Stimulated activated memory B cell treated with anti-CD40 and anti-IgM and Interleukin-4, amounts not matched to agents 10 μg/mL and 1 μg/mL and 100 μg/mL, for 72 hours (primary cell): ENCODE data around the gene GNG12.

Experiments
- ATAC-seq: fragments of 150-1000 bp; cut with Tn5 transposase; 2 replicates; pipeline ENCODE4 v1.10.0; 2021
- H3K27ac Mint-ChIP-seq: one replicate; pipeline ENCODE4 v1.8.0; 2022; ENCODE audit warnings: mild to moderate bottlenecking, mixed read lengths
- H3K27me3 Mint-ChIP-seq: one replicate; pipeline ENCODE4 v1.8.0; 2022; ENCODE audit warnings: mixed read lengths
- H3K36me3 Mint-ChIP-seq: one replicate; pipeline ENCODE4 v1.8.0; 2022; ENCODE audit warnings: mixed read lengths
- H3K4me1 Mint-ChIP-seq: one replicate; pipeline ENCODE4 v1.8.0; 2022; ENCODE audit warnings: mixed read lengths
- H3K4me3 Mint-ChIP-seq: one replicate; pipeline ENCODE4 v1.8.0; 2022; ENCODE audit warnings: mild to moderate bottlenecking, moderate library complexity, mixed read lengths
- H3K9me3 Mint-ChIP-seq: one replicate; pipeline ENCODE4 v1.8.0; 2022; ENCODE audit warnings: mixed read lengths

Gene GNG12

DNA sequence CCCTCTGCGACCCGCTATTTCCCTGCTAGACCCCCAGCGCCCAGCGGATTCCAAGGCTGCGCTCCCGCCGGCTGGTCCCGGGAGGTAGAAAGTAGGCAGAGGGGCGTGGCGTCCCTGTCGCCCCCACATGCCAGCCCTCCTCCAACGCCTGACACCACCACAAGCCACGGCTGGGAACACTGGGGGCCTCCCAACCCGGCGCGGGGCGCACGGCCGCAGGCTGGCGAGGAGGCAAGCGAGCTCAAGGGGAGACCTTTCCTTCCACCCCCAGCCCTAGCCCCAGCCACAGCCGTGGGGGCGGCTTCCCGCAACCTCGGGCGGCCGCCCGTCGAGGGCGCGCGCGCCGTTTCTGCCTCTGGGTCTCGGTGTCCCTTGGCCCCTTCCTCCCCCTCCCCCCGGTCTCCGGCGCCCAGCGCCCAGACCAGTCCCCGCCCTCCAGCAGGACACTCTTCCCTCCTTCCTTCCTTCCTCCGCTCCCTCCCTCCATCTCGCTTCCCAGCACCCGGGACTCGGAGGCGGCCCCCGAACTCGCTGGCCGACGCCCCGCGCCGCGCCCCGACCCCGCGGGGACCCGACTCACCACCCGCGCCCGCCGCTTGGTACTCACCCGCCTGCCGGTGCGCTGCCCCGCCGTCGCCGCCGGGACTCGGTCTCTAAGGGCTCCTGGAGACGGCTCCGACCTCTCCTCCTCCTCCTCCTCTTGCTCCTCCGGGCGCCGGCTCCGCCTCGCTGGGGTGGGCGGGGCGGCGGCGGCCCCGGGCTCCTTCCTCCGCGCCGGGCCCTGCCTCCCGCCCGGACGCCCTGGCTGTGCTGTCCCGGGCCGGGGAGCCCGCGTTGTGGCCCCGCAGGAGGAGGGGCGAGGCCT lies at the start of gene GNG12:
Gene GNG12 (minus strand): TSS at position 731 of the 865 bp plus-strand sequence. CDS start 125,781 bp downstream, outside the sequence.
- Mint-ChIP-seq H3K9me3 (no peaks in the 10 kb centered on the region), H3K36me3 (no peaks in the 10 kb centered on the region), H3K27me3 (peaks cover 54% of the 10 kb centered on the region), H3K27ac (no peak within 1 kb of the TSS), H3K4me1 (peaks cover 18% of the 10 kb centered on the region), H3K4me3 (peak within 1 kb of the TSS; percentile 68)
- ATAC-seq, result peak; percentile 37

- no peaks in the 10 kb centered on the region for H3K36me3 Mint-ChIP-seq
- peaks cover 4% of the 10 kb centered on the region for H3K9me3 Mint-ChIP-seq
- H3K27ac Mint-ChIP-seq, result no peak overlapping the region
- no peaks in the 10 kb centered on the region for H3K4me1 Mint-ChIP-seq
- H3K27me3 Mint-ChIP-seq, result no peaks in the 10 kb centered on the region
- H3K4me3 Mint-ChIP-seq, result no peak overlapping the region
- no peak for ATAC-seq
These were observed 49.1 kb upstream of the GNG12 start for GRCh38 chr1:67882196-67882958.

DNA sequence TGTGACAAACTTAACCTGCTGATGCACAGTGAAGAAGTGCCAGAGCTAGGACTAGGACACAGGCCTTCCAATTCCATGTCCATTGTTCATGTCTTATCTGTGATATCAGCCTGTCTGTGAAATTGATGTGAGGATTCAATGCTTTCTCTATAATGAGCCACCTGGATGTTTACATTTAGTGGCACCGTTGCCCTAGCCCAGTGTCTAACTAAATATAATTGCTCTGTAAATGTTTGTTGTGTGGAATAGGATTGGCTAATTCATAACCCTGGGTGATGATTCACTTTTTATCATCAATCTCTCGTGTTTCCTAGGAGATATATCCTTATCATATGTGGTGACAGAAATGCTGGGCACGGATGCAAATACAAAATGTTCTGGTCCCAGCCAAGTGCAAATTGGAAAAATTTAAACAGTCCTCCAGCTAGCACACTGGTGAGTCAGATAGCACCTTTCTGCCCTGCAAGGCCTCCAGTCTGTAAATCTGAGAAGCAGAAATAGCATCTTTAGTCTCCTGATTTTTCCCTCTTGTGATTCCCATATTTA lies 46.9 kb upstream of the GNG12 start:
- Mint-ChIP-seq H3K9me3 (peaks cover 6% of the 10 kb centered on the region), H3K27ac (no peak overlapping the region), H3K27me3 (no peaks in the 10 kb centered on the region), H3K4me1 (no peaks in the 10 kb centered on the region), H3K4me3 (no peak overlapping the region), H3K36me3 (no peaks in the 10 kb centered on the region)
- no peak for ATAC-seq

DNA sequence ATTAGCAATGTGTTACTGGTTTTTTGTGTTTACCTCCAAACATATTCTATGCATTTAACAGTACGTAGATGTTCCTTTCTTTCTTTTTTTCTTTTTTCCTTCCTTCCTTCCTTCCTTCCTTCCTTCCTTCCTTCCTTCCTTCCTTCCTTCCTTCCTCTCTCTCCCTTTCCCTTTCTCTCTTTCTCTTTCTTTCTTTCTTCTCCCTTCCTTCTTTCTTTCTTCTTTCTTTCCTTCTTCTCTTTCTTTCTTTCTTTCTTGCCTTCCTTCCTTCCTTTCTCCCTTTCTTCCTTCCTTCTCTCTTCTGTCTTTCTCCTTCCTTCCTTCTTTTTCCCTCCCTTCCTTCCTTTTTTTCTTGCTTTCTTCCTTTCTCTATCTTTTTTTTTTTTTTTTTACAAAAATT lies 46.2 kb upstream of the GNG12 start:
- Mint-ChIP-seq H3K27me3 (no peaks in the 10 kb centered on the region), H3K4me1 (no peaks in the 10 kb centered on the region), H3K9me3 (peaks cover 7% of the 10 kb centered on the region), H3K36me3 (no peaks in the 10 kb centered on the region), H3K4me3 (no peak overlapping the region), H3K27ac (no peak overlapping the region)
- no peak for ATAC-seq

- Mint-ChIP-seq H3K36me3 (no peaks in the 10 kb centered on the region), H3K9me3 (peaks cover 12% of the 10 kb centered on the region), H3K4me3 (no peak overlapping the region), H3K27me3 (peaks cover 9% of the 10 kb centered on the region), H3K4me1 (no peaks in the 10 kb centered on the region), H3K27ac (no peak overlapping the region)
- ATAC-seq, result no peak
These were observed 41.3 kb upstream of the GNG12 start for GRCh38 chr1:67874501-67875111.

DNA sequence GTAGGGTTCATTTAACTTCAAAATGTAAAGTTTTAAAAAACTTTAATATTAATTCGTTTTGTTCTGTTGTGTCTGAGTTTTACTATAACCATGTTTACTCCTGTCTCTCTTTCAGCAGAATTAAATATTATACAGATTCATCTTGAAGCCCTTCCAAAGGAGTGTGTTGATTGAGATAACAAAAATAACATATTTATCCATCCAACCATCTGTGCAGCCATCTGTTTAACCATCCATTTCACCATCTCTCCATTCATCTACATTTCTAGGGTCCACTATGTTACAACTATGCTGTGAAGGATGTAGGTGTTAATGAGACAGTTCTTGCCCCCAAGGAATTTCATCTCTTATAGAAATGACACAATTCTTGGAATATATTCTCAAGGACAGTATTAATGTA lies 36.0 kb upstream of the GNG12 start:
- H3K4me1 Mint-ChIP-seq, result no peaks in the 10 kb centered on the region
- no peak for ATAC-seq
- H3K36me3 Mint-ChIP-seq, result no peaks in the 10 kb centered on the region
- H3K4me3 Mint-ChIP-seq, result no peak overlapping the region
- peaks cover 20% of the 10 kb centered on the region for H3K27me3 Mint-ChIP-seq
- H3K27ac Mint-ChIP-seq, result no peak overlapping the region
- H3K9me3 Mint-ChIP-seq, result peaks cover 6% of the 10 kb centered on the region

DNA sequence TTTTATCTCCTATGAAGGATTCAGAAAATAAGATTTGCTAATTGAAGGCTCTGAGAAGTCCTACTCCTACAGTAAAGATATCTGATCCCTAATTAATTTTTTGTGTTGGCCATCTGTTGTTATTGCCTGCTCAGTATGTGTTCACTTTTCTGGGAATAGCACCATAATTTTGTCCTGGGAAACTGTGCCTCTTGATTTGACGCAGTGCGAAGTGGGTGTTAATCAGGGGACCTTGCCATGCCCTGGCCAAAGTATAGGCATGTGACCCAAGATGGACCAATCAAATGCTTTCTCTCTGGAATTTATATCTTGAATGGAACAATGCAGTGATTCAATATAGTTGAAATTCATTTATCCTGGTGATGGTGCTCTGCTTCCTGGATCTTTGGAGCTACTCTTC lies 30.4 kb upstream of the GNG12 start:
- Mint-ChIP-seq H3K27ac (no peak overlapping the region), H3K36me3 (no peaks in the 10 kb centered on the region), H3K4me1 (no peaks in the 10 kb centered on the region), H3K27me3 (peaks cover 13% of the 10 kb centered on the region), H3K9me3 (no peaks in the 10 kb centered on the region), H3K4me3 (no peak overlapping the region)
- no peak for ATAC-seq

DNA sequence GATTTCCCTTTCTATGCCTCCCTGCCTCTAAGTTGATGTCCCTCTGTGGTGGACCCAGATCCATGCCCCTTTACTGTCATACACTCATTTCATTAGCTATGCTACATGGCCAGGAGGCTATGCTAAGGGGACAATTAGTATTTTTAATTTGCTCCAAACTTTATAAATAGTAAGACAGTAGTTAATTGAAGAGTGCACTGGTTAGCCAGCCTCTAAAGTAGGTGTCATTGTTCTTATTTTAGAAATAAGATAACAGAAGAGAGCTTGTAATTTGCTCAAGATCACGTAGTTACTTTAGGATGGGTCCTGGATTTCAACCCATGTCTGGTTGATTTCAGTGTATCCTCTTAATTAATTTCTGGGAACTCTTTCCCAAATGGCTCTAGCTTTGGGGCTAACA lies 29.4 kb upstream of the GNG12 start:
- H3K4me3 Mint-ChIP-seq, result no peak overlapping the region
- no peaks in the 10 kb centered on the region for H3K4me1 Mint-ChIP-seq
- H3K27me3 Mint-ChIP-seq, result peaks cover 13% of the 10 kb centered on the region
- ATAC-seq, result no peak
- H3K27ac Mint-ChIP-seq, result no peak overlapping the region
- H3K36me3 Mint-ChIP-seq, result no peaks in the 10 kb centered on the region
- no peaks in the 10 kb centered on the region for H3K9me3 Mint-ChIP-seq

DNA sequence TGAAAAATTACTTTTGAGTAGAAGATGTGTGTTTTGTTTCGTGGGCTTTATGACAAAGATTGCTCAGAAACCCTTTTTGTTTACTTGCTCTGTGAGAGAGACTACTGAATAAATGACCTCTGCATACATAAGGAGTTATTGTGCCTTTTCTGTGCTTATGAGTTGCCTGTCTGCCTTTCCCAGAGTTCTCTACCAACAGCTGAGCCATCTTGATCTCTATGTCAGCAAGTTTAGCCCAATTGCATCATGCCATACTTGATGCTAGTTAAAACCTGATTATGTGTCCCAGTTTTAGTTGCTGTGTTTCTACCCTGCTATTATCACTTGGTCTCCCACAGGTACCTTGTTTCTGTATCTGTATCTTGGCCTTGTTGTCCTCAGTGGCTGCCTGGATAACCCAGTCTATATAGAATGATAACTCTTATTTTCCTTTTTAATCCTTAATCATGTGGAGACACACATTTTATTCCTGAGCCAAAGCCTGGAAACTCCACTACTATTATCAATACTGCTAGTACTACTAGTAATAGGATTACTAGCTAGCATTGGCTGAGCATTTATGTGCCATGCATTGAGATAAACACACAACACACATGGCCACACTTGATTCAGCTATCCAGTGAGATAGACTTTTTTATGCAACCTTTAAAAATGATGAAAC lies 28.7 kb upstream of the GNG12 start:
- H3K27me3 Mint-ChIP-seq, result peaks cover 9% of the 10 kb centered on the region
- H3K4me1 Mint-ChIP-seq, result no peaks in the 10 kb centered on the region
- ATAC-seq, result no peak
- H3K4me3 Mint-ChIP-seq, result no peak overlapping the region
- H3K27ac Mint-ChIP-seq, result no peak overlapping the region
- no peaks in the 10 kb centered on the region for H3K36me3 Mint-ChIP-seq
- H3K9me3 Mint-ChIP-seq, result no peaks in the 10 kb centered on the region

DNA sequence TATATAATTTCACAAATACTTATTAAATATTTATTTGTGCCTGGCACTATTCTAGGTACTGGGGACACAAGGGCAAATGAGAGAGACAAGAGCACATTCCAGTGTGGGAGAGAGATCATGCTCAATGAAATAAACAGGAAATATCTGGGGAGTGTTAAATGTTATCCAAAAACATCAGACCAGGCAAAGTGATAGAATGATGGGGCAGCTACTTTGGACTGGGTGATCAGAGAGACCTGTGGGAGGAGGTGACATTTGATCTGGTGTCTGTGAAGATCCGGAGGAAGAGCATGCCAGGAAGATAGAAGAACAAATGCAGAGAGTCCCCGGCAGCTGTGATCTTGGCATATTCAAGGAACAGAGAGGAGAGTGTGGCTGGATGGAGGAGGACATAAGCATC lies 27.5 kb upstream of the GNG12 start:
- no peak overlapping the region for H3K4me3 Mint-ChIP-seq
- H3K27ac Mint-ChIP-seq, result no peak overlapping the region
- no peaks in the 10 kb centered on the region for H3K4me1 Mint-ChIP-seq
- H3K36me3 Mint-ChIP-seq, result no peaks in the 10 kb centered on the region
- ATAC-seq, result no peak
- H3K27me3 Mint-ChIP-seq, result peaks cover 5% of the 10 kb centered on the region
- H3K9me3 Mint-ChIP-seq, result no peaks in the 10 kb centered on the region

DNA sequence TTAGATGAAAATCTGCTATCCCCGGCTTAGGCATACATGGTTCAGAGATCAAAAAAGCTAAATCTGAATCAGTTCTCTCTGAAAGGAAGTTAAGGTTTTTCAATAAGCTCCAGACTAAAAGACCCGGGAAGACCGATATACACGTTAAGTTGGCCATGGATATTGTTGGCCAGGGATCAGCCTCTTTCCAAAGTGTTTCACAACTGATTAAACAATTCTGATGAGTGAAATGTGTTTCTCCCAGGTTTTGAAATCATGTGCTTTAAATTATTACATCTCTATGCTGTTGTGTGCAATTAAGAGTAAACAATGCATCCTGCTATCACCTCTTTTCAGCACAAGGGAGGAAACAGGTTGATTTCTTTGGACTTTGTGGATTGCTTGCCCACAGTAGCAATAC lies 23.7 kb upstream of the GNG12 start:
- Mint-ChIP-seq H3K27ac (no peak overlapping the region), H3K9me3 (no peaks in the 10 kb centered on the region), H3K4me1 (no peaks in the 10 kb centered on the region), H3K27me3 (peaks cover 18% of the 10 kb centered on the region), H3K4me3 (no peak overlapping the region), H3K36me3 (no peaks in the 10 kb centered on the region)
- no peak for ATAC-seq

- H3K4me3 Mint-ChIP-seq, result no peak overlapping the region
- no peak for ATAC-seq
- no peaks in the 10 kb centered on the region for H3K9me3 Mint-ChIP-seq
- H3K4me1 Mint-ChIP-seq, result no peaks in the 10 kb centered on the region
- no peak overlapping the region for H3K27ac Mint-ChIP-seq
- H3K27me3 Mint-ChIP-seq, result peaks cover 18% of the 10 kb centered on the region
- H3K36me3 Mint-ChIP-seq, result no peaks in the 10 kb centered on the region
These were observed 22.7 kb upstream of the GNG12 start for GRCh38 chr1:67855961-67856360.

- peaks cover 18% of the 10 kb centered on the region for H3K27me3 Mint-ChIP-seq
- ATAC-seq, result no peak
- no peaks in the 10 kb centered on the region for H3K4me1 Mint-ChIP-seq
- H3K9me3 Mint-ChIP-seq, result no peaks in the 10 kb centered on the region
- no peaks in the 10 kb centered on the region for H3K36me3 Mint-ChIP-seq
- H3K27ac Mint-ChIP-seq, result no peak overlapping the region
- no peak overlapping the region for H3K4me3 Mint-ChIP-seq
These were observed 22.2 kb upstream of the GNG12 start for GRCh38 chr1:67855444-67855843.

GRCh38 chr1:67853704-67854103 lies 20.4 kb upstream of the GNG12 start:
- Mint-ChIP-seq H3K4me3 (no peak overlapping the region), H3K9me3 (no peaks in the 10 kb centered on the region), H3K27ac (no peak overlapping the region), H3K36me3 (no peaks in the 10 kb centered on the region), H3K4me1 (no peaks in the 10 kb centered on the region), H3K27me3 (peaks cover 27% of the 10 kb centered on the region)
- ATAC-seq, result no peak

- Mint-ChIP-seq H3K36me3 (no peaks in the 10 kb centered on the region), H3K27ac (no peak overlapping the region), H3K9me3 (no peaks in the 10 kb centered on the region), H3K27me3 (peaks cover 27% of the 10 kb centered on the region), H3K4me1 (no peaks in the 10 kb centered on the region), H3K4me3 (no peak overlapping the region)
- no peak for ATAC-seq
These were observed 18.5 kb upstream of the GNG12 start for GRCh38 chr1:67851800-67852199.
